Measurements from ENCODE around the gene KICS2. TPM values are rescaled to one million over a fixed set of nuclear protein-coding genes. Genes with fewer than 3 reads are reported as not detected.

KICS2 gene
- polyA plus RNA-seq, 3 donors = 2.7 to 5.5 (median 3.5) TPM

GRCh38 chr12:64220046-64220445, 2.0 kb downstream of the KICS2 start:
- H3K9me3 Mint-ChIP-seq = no peaks in the 10 kb centered on the region
- intact Hi-C loops (cut with micrococcal nuclease) = loop anchor here in 1 of 2 donors (10.0 kb wide), 1 partner anchor 185 kb away; the partner anchor contains the start of gene XPOT
- Histone ChIP-seq H3K4me1 (ENCODE audit: control insufficient read depth in 1 of 2, insufficient read depth in 2 of 2, low read length in 2 of 2) (peaks cover 14 to 22% of the 10 kb centered on the region in 2 donors), H3K4me2 (replicated peaks; ENCODE audit: extremely low read depth, low read length, poor library complexity, severe bottlenecking) (no peak overlapping the region), H3K79me2 (ENCODE audit: insufficient read depth, low read length) (peaks cover 6% of the 10 kb centered on the region), H3K9me3 (replicated peaks in 1 of 2; ENCODE audit: control insufficient read depth in 1 of 2, insufficient read depth in 1 of 2, low read length in 2 of 2) (no peaks in the 10 kb centered on the region), H3K4me3 (replicated peaks in 1 of 3; ENCODE audit: low read depth in 2 of 3, low read length in 3 of 3) (no peak overlapping the region), H3K36me3 (replicated peaks in 1 of 2; ENCODE audit: control insufficient read depth in 1 of 2, insufficient read depth in 2 of 2, low read length in 2 of 2) (peaks cover 0 to 3% of the 10 kb centered on the region in 2 donors), H2AFZ (ENCODE audit: insufficient read depth, low read depth, low read length, poor library complexity, severe bottlenecking) (no peak overlapping the region), H3K27me3 (ENCODE audit: control insufficient read depth in 2 of 2, insufficient read depth in 2 of 2, low read length in 2 of 2) (no peaks in the 10 kb centered on the region), H3K27ac (ENCODE audit: low read depth in 1 of 2, low read length in 2 of 2) (no peak overlapping the region), H4K20me1 (ENCODE audit: insufficient read depth, low read length) (no peaks in the 10 kb centered on the region), H3K9ac (ENCODE audit: insufficient read depth, low read length, poor library complexity, severe bottlenecking) (no peak overlapping the region)
- TF ChIP-seq, protein P1, sequence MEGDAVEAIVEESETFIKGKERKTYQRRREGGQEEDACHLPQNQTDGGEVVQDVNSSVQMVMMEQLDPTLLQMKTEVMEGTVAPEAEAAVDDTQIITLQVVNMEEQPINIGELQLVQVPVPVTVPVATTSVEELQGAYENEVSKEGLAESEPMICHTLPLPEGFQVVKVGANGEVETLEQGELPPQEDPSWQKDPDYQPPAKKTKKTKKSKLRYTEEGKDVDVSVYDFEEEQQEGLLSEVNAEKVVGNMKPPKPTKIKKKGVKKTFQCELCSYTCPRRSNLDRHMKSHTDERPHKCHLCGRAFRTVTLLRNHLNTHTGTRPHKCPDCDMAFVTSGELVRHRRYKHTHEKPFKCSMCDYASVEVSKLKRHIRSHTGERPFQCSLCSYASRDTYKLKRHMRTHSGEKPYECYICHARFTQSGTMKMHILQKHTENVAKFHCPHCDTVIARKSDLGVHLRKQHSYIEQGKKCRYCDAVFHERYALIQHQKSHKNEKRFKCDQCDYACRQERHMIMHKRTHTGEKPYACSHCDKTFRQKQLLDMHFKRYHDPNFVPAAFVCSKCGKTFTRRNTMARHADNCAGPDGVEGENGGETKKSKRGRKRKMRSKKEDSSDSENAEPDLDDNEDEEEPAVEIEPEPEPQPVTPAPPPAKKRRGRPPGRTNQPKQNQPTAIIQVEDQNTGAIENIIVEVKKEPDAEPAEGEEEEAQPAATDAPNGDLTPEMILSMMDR (IDR thresholded peaks at IDR 0.05) = no peak
- no peak for DNase-seq
- H3K27me3 Mint-ChIP-seq (ENCODE audit: low read depth in 3 of 3) = peaks cover 0 to 4% (median 4%) of the 10 kb centered on the region in 3 donors
- peaks cover 26% of the 10 kb centered on the region for H3K4me1 Mint-ChIP-seq
- H3K36me3 Mint-ChIP-seq = peaks cover 0 to 4% of the 10 kb centered on the region in 2 donors
- WGBS (ENCODE audit: insufficient coverage) = 100% methylated on average over 1 of the region's 3 CpGs
- H3K27ac Mint-ChIP-seq = no peak overlapping the region
- no peak overlapping the region for H3K4me3 Mint-ChIP-seq

GRCh38 chr12:64219145-64219544, 3.0 kb downstream of the KICS2 start:
- peaks cover 26% of the 10 kb centered on the region for H3K4me1 Mint-ChIP-seq
- H3K9me3 Mint-ChIP-seq = no peaks in the 10 kb centered on the region
- peaks cover 0 to 4% (median 4%) of the 10 kb centered on the region in 3 donors for H3K27me3 Mint-ChIP-seq (ENCODE audit: low read depth in 3 of 3)
- TF ChIP-seq, protein P1 (IDR thresholded peaks at IDR 0.05) = no peak
- peaks cover 3 to 5% of the 10 kb centered on the region in 2 donors for H3K36me3 Mint-ChIP-seq
- H4K20me1 ChIP-seq (ENCODE audit: insufficient read depth, low read length) = no peaks in the 10 kb centered on the region
- peaks cover 3 to 5% of the 10 kb centered on the region in 2 donors for H3K36me3 ChIP-seq (replicated peaks in 1 of 2; ENCODE audit: control insufficient read depth in 1 of 2, insufficient read depth in 2 of 2, low read length in 2 of 2)
- H3K27ac Mint-ChIP-seq = peak overlapping the region in 5 of 7 donors; percentile 7 to 54 (median 41)
- no peak overlapping the region for H3K27ac ChIP-seq (ENCODE audit: low read depth in 1 of 2, low read length in 2 of 2)
- H3K4me2 ChIP-seq (replicated peaks; ENCODE audit: extremely low read depth, low read length, poor library complexity, severe bottlenecking) = no peak overlapping the region
- 0% methylated on average over 1 of the region's 2 CpGs for WGBS (ENCODE audit: insufficient coverage)
- H3K79me2 ChIP-seq (ENCODE audit: insufficient read depth, low read length) = peaks cover 6% of the 10 kb centered on the region
- no peak overlapping the region for H3K9ac ChIP-seq (ENCODE audit: insufficient read depth, low read length, poor library complexity, severe bottlenecking)
- peaks cover 14 to 22% of the 10 kb centered on the region in 2 donors for H3K4me1 ChIP-seq (ENCODE audit: control insufficient read depth in 1 of 2, insufficient read depth in 2 of 2, low read length in 2 of 2)
- intact Hi-C loops (cut with micrococcal nuclease) = no loop called here
- no peak overlapping the region for H2AFZ ChIP-seq (ENCODE audit: insufficient read depth, low read depth, low read length, poor library complexity, severe bottlenecking)
- no peaks in the 10 kb centered on the region for H3K9me3 ChIP-seq (replicated peaks in 1 of 2; ENCODE audit: control insufficient read depth in 1 of 2, insufficient read depth in 1 of 2, low read length in 2 of 2)
- H3K27me3 ChIP-seq (ENCODE audit: control insufficient read depth in 2 of 2, insufficient read depth in 2 of 2, low read length in 2 of 2) = no peaks in the 10 kb centered on the region
- H3K4me3 ChIP-seq (replicated peaks in 1 of 3; ENCODE audit: low read depth in 2 of 3, low read length in 3 of 3) = no peak overlapping the region
- no peak for DNase-seq
- no peak overlapping the region for H3K4me3 Mint-ChIP-seq
